HG03135 (cell line): ENCODE data around the gene AFF2.

ENCODE experiments used
- ATAC-seq: cut with Tn5 transposase; IDR thresholded peaks from one replicate; pipeline ENCODE4 v1.9.1; 2021; ENCODE audit warnings: mild to moderate bottlenecking, moderate library complexity; ENCODE audit not compliant: unreplicated experiment

AFF2 gene

GRCh38 chrX:148580016-148580415 lies 79.6 kb downstream of the AFF2 start:
- ATAC-seq: no peak

GRCh38 chrX:148582353-148582752 lies 81.9 kb downstream of the AFF2 start:
- ATAC-seq: no peak

GRCh38 chrX:148588649-148589310 lies 88.4 kb downstream of the AFF2 start:
- ATAC-seq: no peak

- no peak for ATAC-seq
Measured at GRCh38 chrX:148592595-148592994, 92.2 kb downstream of the AFF2 start.

GRCh38 chrX:148593146-148593545 lies 92.7 kb downstream of the AFF2 start:
- no peak for ATAC-seq

- ATAC-seq: no peak
Measured at GRCh38 chrX:148593987-148594386, 93.6 kb downstream of the AFF2 start.

GRCh38 chrX:148599404-148599803 lies 99.0 kb downstream of the AFF2 start:
- no peak for ATAC-seq

GRCh38 chrX:148600131-148600530 lies 99.7 kb downstream of the AFF2 start:
- no peak for ATAC-seq

GRCh38 chrX:148600581-148600980 lies 100.2 kb downstream of the AFF2 start:
- ATAC-seq: no peak

GRCh38 chrX:148601034-148601433 lies 100.6 kb downstream of the AFF2 start:
- no peak for ATAC-seq

GRCh38 chrX:148609515-148610327 lies 109.3 kb downstream of the AFF2 start:
- ATAC-seq: peak; percentile 68

- peak; percentile 63 for ATAC-seq
Measured at GRCh38 chrX:148610328-148610698, 109.9 kb downstream of the AFF2 start.

GRCh38 chrX:148611993-148612392 lies 111.6 kb downstream of the AFF2 start:
- no peak for ATAC-seq

- ATAC-seq: no peak
Measured at GRCh38 chrX:148612431-148612830, 112.0 kb downstream of the AFF2 start.

- ATAC-seq: no peak
Measured at GRCh38 chrX:148613636-148614035, 113.2 kb downstream of the AFF2 start.

- ATAC-seq: no peak
Measured at GRCh38 chrX:148615491-148615890, 115.1 kb downstream of the AFF2 start.

GRCh38 chrX:148618470-148619445 lies 118.3 kb downstream of the AFF2 start:
- ATAC-seq: no peak

- ATAC-seq: no peak
Measured at GRCh38 chrX:148620023-148620422, 119.6 kb downstream of the AFF2 start.

- no peak for ATAC-seq
Measured at GRCh38 chrX:148624951-148625474, 124.6 kb downstream of the AFF2 start.

- no peak for ATAC-seq
Measured at GRCh38 chrX:148628621-148629020, 128.2 kb downstream of the AFF2 start.

- no peak for ATAC-seq
Measured at GRCh38 chrX:148629434-148629833, 129.0 kb downstream of the AFF2 start.
